Caco-2 (cell line): ENCODE results near the gene TTC17. TPM values are rescaled to one million over a fixed set of nuclear protein-coding genes. Genes with fewer than 3 reads are reported as not detected.

Experiments used
- BruUV-seq: library from RNA; stranded (reverse); fragments of 400-500 nt; replicated peaks from 2 replicates; lab custom pipeline; 2021; lab: Mats Ljungman, UMichigan
- CTCF ChIA-PET: fragments of 300-600 bp; sonication (Branson Sonifier 250); formaldehyde crosslinking; loops from one replicate; lab custom pipeline; 2022; ENCODE audit warnings: antibody characterized with exemption; lab: Charles Lee
- POLR2A ChIA-PET: fragments of 300-600 bp; sonication (Branson Sonifier 250); formaldehyde crosslinking; loops from one replicate; lab custom pipeline; 2022; ENCODE audit warnings: antibody characterized with exemption; lab: Charles Lee
- DNase-seq, 2 experiments: peaks; one replicate each; pipeline versions ENCODE4 v3.0.0 to v3.0.0-alpha.2; 2020 to 2022
- H3K27me3 ChIP-seq: replicated peaks from 2 replicates; pipeline ENCODE4 v1.6.0; 2011; ENCODE audit warnings: low read length; ENCODE audit not compliant: control insufficient read depth, insufficient read depth
- H3K36me3 ChIP-seq: 2 replicates; pipeline ENCODE4 v1.5.1; 2011; ENCODE audit warnings: low read length; ENCODE audit not compliant: control insufficient read depth, insufficient read depth
- H3K4me1 ChIP-seq: fragments of 250-450 bp; sonication (Bioruptor Pico); 2 replicates; pipeline ENCODE4 v1.5.1; 2020; ENCODE audit warnings: mild to moderate bottlenecking
- H3K4me3 ChIP-seq: 2 replicates; pipeline ENCODE4 v1.5.1; 2011; ENCODE audit warnings: low read depth, mild to moderate bottlenecking, control low read depth, low read length
- H3K9me3 ChIP-seq: fragments of 250-450 bp; sonication (Bioruptor Pico); 2 replicates; pipeline ENCODE4 v1.5.1; 2020; ENCODE audit warnings: mild to moderate bottlenecking, moderate library complexity
- H3K27ac Mint-ChIP-seq: one replicate; pipeline ENCODE4 v1.8.0; 2022; ENCODE audit warnings: mixed read lengths; ENCODE audit not compliant: unreplicated experiment
- H3K27me3 Mint-ChIP-seq: one replicate; pipeline ENCODE4 v1.8.0; 2022; ENCODE audit warnings: mixed read lengths; ENCODE audit not compliant: insufficient read depth, unreplicated experiment
- H3K36me3 Mint-ChIP-seq: one replicate; pipeline ENCODE4 v1.8.0; 2022; ENCODE audit warnings: mild to moderate bottlenecking, mixed read lengths; ENCODE audit not compliant: insufficient read depth, unreplicated experiment
- H3K4me1 Mint-ChIP-seq: one replicate; pipeline ENCODE4 v1.8.0; 2022; ENCODE audit warnings: low read depth, mixed read lengths; ENCODE audit not compliant: unreplicated experiment
- H3K4me3 Mint-ChIP-seq: one replicate; pipeline ENCODE4 v1.8.0; 2022; ENCODE audit warnings: mild to moderate bottlenecking, moderate library complexity, mixed read lengths; ENCODE audit not compliant: unreplicated experiment
- H3K9me3 Mint-ChIP-seq: one replicate; pipeline ENCODE4 v1.8.0; 2022; ENCODE audit warnings: mixed read lengths; ENCODE audit not compliant: unreplicated experiment
- CTCF ChIP-seq, 2 experiments: fragments of 200-600 bp in 1 of 2; IDR thresholded peaks; 1 replicate in 1 of 2; 2 replicates in 1 of 2; pipeline versions ENCODE4 v1.5.1 to v1.8.0; 2011 to 2022; ENCODE audit warnings: antibody characterized with exemption in 1 of 2, control low read depth in 1 of 2, inconsistent platforms in 1 of 2, low read depth in 1 of 2, low read length in 1 of 2, mild to moderate bottlenecking in 1 of 2, moderate library complexity in 1 of 2; ENCODE audit not compliant: insufficient read depth in 1 of 2, severe bottlenecking in 1 of 2, unreplicated experiment in 1 of 2
- intact Hi-C: fragments of 100-400 bp; cut with micrococcal nuclease; formaldehyde crosslinking; loops from one replicate; pipeline ENCODE4 v1.10.0; 2022; ENCODE audit not compliant: unreplicated experiment
- total RNA-seq: library from RNA; stranded (reverse); gene quantifications from 2 replicates; pipeline ENCODE4 v1.2.3, GENCODE V29; 2022

The TTC17 gene
- total RNA-seq, 1 experiment from 2014 or later = 73.1 TPM

- Mint-ChIP-seq H3K4me3 (no peak overlapping the region), H3K9me3 (no peaks in the 10 kb centered on the region), H3K36me3 (peaks cover 50% of the 10 kb centered on the region), H3K27ac (no peak overlapping the region), H3K4me1 (no peaks in the 10 kb centered on the region), H3K27me3 (no peaks in the 10 kb centered on the region)
- Histone ChIP-seq H3K27me3 (no peaks in the 10 kb centered on the region), H3K9me3 (no peaks in the 10 kb centered on the region), H3K36me3 (no peaks in the 10 kb centered on the region), H3K4me1 (no peaks in the 10 kb centered on the region), H3K4me3 (no peak overlapping the region)
- POLR2A ChIA-PET = no interaction called here
- BruUV-seq = no TSS peak
- DNase-seq = no peak
- TF ChIP-seq CTCF (IDR thresholded peaks at IDR 0.05; ENCODE audit: insufficient read depth in 1 of 2, low read depth in 1 of 2, low read length in 1 of 2, severe bottlenecking in 1 of 2, unreplicated experiment in 1 of 2) = no peak
- CTCF ChIA-PET = no interaction called here
- intact Hi-C loops = no loop called here
These were observed 25.7 kb downstream of the TTC17 start for GRCh38 chr11:43384393-43384792.

- no peaks in the 10 kb centered on the region for H3K9me3 Mint-ChIP-seq
- CTCF ChIA-PET = no interaction called here
- H3K36me3 Mint-ChIP-seq = peaks cover 62% of the 10 kb centered on the region
- DNase-seq = no peak
- Histone ChIP-seq H3K4me3 (no peak overlapping the region), H3K27me3 (no peaks in the 10 kb centered on the region), H3K9me3 (no peaks in the 10 kb centered on the region), H3K4me1 (peaks cover 5% of the 10 kb centered on the region; the same call in 1 of the 2 replicates), H3K36me3 (no peaks in the 10 kb centered on the region; the same call in none of the 2 replicates)
- H3K27me3 Mint-ChIP-seq = no peaks in the 10 kb centered on the region
- TF ChIP-seq CTCF (IDR thresholded peaks at IDR 0.05; ENCODE audit: insufficient read depth in 1 of 2, low read depth in 1 of 2, low read length in 1 of 2, severe bottlenecking in 1 of 2, unreplicated experiment in 1 of 2) = no peak
- intact Hi-C loops = no loop called here
- peaks cover 7% of the 10 kb centered on the region for H3K4me1 Mint-ChIP-seq
- no peak overlapping the region for H3K4me3 Mint-ChIP-seq
- no TSS peak for BruUV-seq
- H3K27ac Mint-ChIP-seq = no peak overlapping the region
- POLR2A ChIA-PET = no interaction called here
These were observed 34.0 kb downstream of the TTC17 start for GRCh38 chr11:43392713-43393112.

GRCh38 chr11:43393765-43394355, 35.1 kb downstream of the TTC17 start:
- TF ChIP-seq CTCF (IDR thresholded peaks at IDR 0.05; ENCODE audit: insufficient read depth in 1 of 2, low read depth in 1 of 2, low read length in 1 of 2, severe bottlenecking in 1 of 2, unreplicated experiment in 1 of 2) = no peak
- ChIA-PET CTCF (no interaction called here), POLR2A (no interaction called here)
- Histone ChIP-seq H3K27me3 (no peaks in the 10 kb centered on the region), H3K4me3 (no peak overlapping the region), H3K9me3 (no peaks in the 10 kb centered on the region), H3K36me3 (no peaks in the 10 kb centered on the region; the same call in none of the 2 replicates), H3K4me1 (peaks cover 5% of the 10 kb centered on the region; the same call in 1 of the 2 replicates)
- Mint-ChIP-seq H3K36me3 (peaks cover 70% of the 10 kb centered on the region), H3K4me1 (peaks cover 7% of the 10 kb centered on the region), H3K27ac (no peak overlapping the region), H3K27me3 (no peaks in the 10 kb centered on the region), H3K9me3 (no peaks in the 10 kb centered on the region), H3K4me3 (no peak overlapping the region)
- intact Hi-C loops = no loop called here
- BruUV-seq = no TSS peak
- no peak for DNase-seq
